HG03460 (cell line): ENCODE data around the gene FOXP1.

Experiments
- ATAC-seq: cut with Tn5 transposase; IDR thresholded peaks from one replicate; pipeline ENCODE4 v1.9.1; 2021; ENCODE audit not compliant: unreplicated experiment

The FOXP1 gene

DNA sequence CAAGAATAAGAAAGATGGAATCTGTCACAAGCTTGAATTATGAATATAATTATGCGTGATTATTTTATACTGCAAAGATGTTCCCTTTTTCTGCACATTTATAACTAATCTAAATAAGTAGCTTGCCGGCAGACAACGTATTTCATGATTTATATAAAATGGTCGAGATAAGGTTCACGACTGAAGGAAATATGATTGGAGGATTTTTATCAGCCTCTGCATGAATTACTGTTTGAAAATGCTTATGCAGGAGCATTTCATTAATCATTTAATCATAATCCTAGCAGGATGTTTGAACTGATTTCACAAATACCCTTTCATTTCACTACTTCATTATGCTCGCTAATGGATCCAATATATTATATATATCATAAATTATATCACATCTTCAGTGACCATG, 580.0 kb downstream of the FOXP1 start:
- ATAC-seq = no peak

GRCh38 chr3:71002298-71002697, 581.2 kb downstream of the FOXP1 start:
- no peak for ATAC-seq

DNA sequence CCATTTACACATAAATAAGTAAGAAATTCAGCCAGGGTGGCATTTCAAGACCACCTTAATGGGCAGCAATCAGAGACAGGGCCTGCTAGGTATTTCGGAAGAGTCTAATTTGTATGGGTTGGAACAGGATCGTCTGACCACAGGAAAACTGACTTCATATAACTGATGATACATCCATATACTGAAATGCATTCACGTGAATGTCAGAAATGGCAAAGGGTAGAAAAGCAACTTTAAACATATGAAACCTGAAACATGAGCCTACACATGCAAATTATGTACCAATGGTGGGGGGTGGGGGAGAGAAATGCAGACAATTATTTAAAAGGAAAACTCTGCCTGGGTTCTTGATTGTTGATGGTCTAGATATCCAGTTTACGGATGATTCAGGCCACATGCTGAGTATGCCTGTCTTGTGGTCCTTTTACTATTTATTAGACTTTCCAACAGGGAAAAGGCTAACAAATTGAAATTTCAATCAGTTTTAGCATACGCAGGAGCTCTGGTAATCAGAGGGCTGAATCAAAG, 582.2 kb downstream of the FOXP1 start:
- no peak for ATAC-seq

DNA sequence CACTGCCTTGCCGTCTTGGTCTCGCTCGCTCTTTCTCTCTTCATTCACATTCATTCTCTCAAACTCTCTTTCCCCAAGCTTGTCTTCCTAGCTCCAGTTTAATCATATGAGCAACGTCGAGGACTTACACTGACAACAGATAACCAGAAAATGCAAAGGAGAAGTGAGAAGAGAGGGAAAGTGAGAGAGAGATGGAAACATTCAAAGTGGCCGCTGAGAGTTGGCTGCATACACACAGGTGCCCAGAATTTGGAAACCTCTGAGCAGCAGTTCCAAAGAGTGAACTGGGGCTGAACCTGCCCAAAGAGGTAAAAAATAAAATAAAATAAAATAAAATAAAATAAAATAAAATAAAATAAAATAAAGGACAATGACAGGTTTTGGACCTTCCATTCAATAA, 583.0 kb downstream of the FOXP1 start:
- ATAC-seq = no peak

DNA sequence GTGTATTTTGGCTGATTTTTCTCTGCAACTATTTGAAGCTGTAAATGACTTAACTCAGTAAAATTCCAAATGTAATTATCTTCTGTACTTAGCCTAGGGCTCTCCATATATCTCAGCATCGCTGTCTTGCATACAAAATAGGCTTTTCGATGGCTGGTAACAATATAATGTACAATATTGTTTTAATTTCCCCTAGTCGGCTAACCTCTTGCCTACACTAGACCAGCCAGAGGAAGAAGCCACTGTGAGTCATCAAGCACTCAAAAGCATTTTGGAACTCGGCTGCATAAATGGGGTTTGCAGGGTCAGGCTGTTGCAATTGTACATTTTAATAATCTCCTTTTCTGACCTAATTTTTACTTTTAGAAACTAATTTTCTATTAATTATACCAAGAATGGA, 583.8 kb downstream of the FOXP1 start:
- no peak for ATAC-seq

- no peak for ATAC-seq
Measured at GRCh38 chr3:70996082-70996481, 587.4 kb downstream of the FOXP1 start.

DNA sequence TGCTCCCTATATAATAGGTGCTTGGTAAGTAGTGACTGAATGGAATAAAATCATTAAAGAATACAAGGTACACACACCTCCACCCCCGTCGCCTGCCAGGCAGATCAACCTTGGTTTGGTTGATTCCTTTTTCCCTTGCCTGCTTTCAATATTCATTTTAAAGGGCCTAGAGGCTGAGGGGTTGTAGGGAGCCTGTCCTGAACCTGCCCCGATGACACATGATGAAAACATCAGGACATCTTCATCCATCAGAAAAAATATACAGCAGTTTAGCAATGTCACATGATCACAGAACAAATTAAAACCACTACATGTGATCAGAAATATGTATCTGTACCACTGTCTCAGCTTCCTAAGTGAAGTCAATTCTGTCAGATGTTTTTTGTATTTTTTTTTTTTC, 588.9 kb downstream of the FOXP1 start:
- ATAC-seq = no peak

DNA sequence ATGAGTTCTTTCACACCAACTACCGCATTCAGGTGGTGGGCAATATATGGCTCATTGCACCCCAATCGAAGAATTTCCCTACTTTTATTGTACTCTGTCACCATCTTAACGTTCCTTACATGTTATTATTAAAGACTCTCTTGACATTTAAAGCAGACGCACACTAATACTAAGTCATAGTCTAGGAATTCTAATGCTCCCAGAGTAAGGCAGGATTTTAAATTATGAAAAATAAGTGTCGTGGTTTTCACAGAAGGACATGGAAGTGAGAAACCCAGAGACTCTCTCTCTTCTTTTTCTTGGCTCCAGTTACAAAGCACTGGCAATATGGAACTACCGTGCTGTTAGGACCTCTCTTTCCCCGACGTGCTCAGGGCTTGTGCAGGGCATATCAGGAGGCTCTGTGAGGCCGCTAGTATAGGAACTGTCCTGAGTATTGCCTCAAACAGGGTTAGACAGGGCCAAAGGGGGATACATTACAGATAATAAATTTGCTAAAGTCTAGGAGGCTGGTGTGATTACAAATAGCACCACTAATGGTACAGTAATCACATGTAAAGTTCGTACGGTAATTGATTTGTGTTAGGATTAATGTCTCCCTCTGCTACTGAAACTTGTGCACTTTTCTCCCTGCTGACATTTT, 590.8 kb downstream of the FOXP1 start:
- ATAC-seq = no peak

GRCh38 chr3:70992131-70992530, 591.4 kb downstream of the FOXP1 start:
- no peak for ATAC-seq

DNA sequence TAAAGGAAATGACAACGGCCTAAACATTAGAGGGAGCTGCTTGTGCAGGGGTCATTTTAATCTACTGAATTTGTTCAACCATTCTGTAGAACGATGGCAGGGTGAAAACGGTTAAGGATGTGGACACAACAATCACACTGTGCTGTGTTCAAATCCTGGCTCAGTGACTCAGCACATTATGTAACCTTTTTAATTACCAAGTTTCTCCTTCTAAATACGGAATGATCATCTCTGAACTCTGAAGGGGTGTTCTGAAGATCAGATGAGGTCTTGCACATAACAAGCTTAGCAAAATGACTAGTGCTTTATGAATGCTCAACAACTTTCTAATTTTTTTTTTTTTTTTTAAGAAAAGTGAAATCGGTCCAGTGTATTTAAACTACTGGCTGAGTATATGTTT, 592.8 kb downstream of the FOXP1 start:
- ATAC-seq = no peak

GRCh38 chr3:70990185-70990584, 593.3 kb downstream of the FOXP1 start:
- no peak for ATAC-seq

DNA sequence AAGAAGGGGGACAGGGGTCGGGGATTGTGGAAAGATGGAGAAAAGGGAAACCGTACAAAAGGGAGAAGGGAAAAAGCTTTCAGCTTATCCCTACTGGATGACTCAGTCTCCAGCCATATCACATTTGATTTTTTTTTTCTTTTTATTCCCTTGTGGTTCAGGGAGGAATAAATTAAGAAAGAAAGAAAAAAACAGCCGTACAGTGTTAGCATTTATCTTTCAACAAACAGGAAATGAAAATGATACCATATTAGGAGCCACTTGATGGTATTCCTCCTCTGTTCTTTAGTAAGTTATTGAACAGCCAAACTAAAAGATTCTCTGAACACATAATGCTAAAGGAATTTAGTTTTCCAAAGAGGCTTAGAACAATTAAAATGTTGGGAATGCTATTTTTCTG, 594.4 kb downstream of the FOXP1 start:
- no peak for ATAC-seq

- no peak for ATAC-seq
Measured at GRCh38 chr3:70988111-70988510, 595.4 kb downstream of the FOXP1 start.

GRCh38 chr3:70985572-70985971, 598.0 kb downstream of the FOXP1 start:
- no peak for ATAC-seq

DNA sequence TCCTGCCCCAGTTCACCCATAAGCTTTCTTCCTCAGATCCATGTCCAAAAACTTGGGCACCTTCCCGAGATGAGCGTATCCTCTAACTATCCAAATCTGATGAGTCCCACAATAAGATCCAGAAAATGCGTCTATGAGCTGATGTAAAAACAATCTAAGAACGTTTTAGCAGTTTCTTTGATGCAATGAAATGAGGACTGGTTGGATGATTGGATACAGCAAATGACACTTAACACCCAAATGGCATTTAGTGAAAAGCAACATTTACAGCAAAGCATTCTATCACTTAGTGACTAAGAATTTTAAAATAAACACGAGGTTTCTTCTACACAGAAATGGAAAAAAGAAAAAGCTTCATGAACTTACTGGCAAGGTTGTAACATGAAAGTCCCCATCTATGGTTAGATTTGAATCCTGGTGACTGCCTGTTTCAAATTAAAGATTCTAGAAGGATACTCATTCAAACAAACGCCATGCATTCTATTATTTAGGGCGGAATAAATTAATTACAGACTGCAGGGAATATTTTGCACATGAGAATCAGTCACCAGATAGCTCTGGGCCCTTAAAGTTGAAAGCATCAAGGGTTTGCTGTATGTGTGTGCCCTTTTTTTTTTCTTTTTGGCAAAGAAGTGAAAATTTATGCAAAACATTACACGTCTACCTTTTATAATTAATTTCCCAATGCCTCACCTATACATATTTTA, 598.6 kb downstream of the FOXP1 start:
- ATAC-seq = no peak

- ATAC-seq = no peak
Measured at GRCh38 chr3:70982700-70983140, 600.8 kb downstream of the FOXP1 start.

DNA sequence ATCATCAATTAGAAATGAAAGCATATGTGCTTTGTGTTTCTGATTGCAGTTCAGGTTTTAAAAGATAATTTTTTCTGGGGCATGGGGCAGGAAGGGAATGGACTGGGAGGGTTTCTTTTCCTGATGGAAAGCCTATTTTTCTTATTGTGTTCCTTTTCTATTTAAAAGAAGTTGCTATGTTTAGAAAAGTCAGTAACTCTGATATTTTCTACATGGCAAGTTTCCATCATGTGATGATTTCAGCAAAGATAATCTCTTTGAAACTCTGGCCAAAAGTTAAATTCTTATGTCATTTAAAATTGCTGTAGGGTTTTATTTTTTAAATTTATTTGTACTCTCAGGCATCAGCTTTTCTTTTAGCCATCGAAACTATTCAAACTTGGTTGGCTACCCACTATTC, 601.2 kb downstream of the FOXP1 start:
- no peak for ATAC-seq

- ATAC-seq = no peak
Measured at GRCh38 chr3:70981231-70981880, 602.2 kb downstream of the FOXP1 start.

GRCh38 chr3:70980646-70981170, 602.8 kb downstream of the FOXP1 start:
- no peak for ATAC-seq

DNA sequence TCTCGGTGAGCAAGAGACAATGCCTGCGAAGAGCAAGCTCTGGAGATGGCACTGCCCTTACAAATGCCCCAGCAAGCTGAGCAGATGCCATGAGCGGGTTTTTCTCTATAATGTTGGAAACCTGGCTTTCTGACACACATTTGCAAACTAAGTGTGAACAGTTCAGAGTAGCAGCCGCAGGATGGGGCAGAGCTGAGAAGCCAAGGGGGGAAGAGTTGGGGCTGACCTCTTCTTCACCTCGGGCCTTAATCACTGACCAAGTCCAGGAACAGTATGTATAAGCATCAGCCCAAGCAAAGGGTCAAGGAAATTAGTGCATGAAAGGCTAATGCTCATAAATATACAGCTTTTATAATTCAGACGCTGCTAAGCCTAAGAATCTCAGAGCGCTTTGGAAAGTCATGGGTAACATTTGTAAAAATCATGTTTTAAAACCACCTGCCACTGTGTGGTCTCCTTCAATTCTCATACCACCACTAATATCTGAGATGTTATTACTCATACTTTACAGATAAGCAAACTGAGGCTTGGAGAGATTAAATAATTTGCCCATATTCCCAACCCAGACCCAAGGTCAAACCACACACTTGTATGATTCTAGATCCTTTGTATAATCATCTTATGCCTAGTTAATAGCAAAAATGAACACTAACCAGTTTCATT, 603.4 kb downstream of the FOXP1 start:
- ATAC-seq = no peak

DNA sequence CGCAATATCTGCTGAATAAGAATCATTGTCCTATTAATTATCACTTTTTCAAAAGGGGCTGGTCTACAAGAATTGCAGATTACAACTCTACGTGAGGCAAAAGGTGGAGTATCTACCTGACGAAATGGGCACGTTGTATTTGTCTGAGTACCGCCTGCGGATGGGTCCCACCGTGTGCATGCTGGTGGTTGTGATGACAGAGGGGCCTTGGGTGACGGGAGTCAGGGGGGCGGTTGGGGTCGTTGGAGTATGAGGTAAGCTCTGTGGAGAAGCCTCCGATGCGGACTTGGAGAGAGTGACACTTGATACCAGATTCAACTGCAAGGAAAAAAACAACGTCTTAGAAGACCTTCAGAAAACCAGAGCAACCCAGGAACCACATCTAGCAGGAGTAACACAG, 605.8 kb downstream of the FOXP1 start:
- no peak for ATAC-seq
